Bronchial epithelial cell (primary cell): ENCODE measurements around the gene SMAD3. TPM values are rescaled to one million over a fixed set of nuclear protein-coding genes. Genes with fewer than 3 reads are reported as not detected.

Source experiments
- DNase-seq: peaks from one replicate; pipeline ENCODE4 v3.0.0-alpha.2; 2010; ENCODE audit warnings: low read depth
- FAIRE-seq: peaks from 2 replicates; lab custom pipeline; 2011; peaks lifted over from hg19 to GRCh38; lab: Jason Lieb, UNC
- H3K27me3 ChIP-seq: 2 replicates; pipeline ENCODE4 v1.5.1; 2011; ENCODE audit warnings: low read length; ENCODE audit not compliant: control insufficient read depth, insufficient read depth
- H3K36me3 ChIP-seq: 2 replicates; pipeline ENCODE4 v1.5.1; 2011; ENCODE audit warnings: low read length; ENCODE audit not compliant: control insufficient read depth, insufficient read depth
- H3K4me3 ChIP-seq: 2 replicates; pipeline ENCODE4 v1.5.1; 2011; ENCODE audit warnings: mild to moderate bottlenecking, low read depth, low read length, control low read depth
- total RNA-seq: library from RNA; depleted of rRNA; stranded (reverse); fragments of >200 nt; gene quantifications from 2 replicates; pipeline ENCODE4 v1.2.1, GENCODE V29; 2014
- TF ChIP-seq, protein P1 (sequence below): IDR thresholded peaks from 2 replicates; pipeline ENCODE4 v1.5.1; 2011; ENCODE audit warnings: mild to moderate bottlenecking, moderate library complexity, low read length, control low read depth, inconsistent platforms; ENCODE audit not compliant: insufficient read depth, severe bottlenecking

Gene SMAD3
- total RNA-seq, 1 donor from 2014 or later: 9.5 TPM

DNA sequence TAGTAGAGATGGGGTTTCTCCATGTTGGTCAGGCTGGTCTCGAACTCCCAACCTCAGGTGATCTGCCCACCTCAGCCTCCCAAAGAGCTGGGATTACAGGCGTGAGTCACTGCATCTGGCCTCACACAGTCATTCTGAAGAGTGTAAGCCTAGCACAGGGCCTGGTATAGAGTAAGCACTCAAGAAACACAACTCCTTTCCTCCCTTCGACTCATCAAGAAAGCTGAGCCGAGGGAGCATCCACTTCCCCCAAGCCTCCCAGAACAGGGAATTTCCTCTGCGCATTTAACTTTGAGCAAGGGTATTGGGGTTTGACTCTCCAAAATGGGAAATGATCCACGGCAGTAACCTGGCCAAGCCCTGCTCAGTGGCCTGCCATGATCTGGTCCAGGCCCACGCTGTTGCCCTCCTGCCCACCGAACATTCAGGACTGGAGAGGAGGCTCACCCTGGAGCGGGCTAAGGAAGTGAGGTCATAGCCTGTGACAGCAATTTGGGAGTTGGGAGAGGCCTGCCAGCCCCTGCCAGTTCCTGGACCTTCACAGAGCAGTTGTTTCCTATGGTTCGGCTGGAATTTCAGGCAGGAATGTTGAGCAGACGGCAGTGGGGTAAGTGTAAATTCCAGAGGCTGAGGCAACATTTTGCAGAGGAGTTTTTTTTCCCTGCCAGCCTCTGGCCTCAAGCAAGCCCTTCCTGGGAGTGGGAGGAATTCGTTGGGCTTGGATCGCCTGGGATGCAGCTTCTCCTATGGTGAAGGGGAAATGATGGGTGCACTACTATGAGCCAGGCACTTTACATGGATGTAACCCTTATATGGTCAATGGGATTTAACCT, 21.2 kb upstream of the SMAD3 start:
- peak; percentile 69 for DNase-seq
- no peaks in the 10 kb centered on the region for H3K36me3 ChIP-seq
- no peaks in the 10 kb centered on the region for H3K27me3 ChIP-seq
- no peak for FAIRE-seq
- TF ChIP-seq, protein P1, sequence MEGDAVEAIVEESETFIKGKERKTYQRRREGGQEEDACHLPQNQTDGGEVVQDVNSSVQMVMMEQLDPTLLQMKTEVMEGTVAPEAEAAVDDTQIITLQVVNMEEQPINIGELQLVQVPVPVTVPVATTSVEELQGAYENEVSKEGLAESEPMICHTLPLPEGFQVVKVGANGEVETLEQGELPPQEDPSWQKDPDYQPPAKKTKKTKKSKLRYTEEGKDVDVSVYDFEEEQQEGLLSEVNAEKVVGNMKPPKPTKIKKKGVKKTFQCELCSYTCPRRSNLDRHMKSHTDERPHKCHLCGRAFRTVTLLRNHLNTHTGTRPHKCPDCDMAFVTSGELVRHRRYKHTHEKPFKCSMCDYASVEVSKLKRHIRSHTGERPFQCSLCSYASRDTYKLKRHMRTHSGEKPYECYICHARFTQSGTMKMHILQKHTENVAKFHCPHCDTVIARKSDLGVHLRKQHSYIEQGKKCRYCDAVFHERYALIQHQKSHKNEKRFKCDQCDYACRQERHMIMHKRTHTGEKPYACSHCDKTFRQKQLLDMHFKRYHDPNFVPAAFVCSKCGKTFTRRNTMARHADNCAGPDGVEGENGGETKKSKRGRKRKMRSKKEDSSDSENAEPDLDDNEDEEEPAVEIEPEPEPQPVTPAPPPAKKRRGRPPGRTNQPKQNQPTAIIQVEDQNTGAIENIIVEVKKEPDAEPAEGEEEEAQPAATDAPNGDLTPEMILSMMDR: no peak
- H3K4me3 ChIP-seq: no peak overlapping the region

DNA sequence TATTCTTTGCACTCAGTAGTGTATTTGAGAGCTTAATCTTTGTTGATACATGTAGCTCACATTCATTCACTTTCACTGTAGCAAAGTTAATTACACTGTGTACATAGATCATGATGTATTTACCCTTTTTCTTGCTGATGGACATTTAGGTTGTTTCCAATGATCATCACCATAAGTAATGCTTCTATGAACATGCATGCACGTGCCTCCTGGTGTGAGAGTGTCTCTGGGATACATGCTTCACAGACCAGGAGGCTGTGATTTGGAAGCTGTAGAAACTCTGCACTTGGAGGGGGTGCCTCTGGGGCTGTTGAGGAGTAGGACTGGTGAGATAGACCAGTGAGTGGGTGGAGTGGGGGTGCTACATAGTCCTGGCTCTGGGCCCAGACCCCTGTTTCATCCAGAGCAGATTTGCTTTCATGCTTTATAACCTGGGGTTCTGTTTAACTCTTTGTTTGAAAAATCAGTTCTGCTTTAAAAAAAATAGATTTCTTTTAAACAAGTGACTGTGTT, 18.2 kb upstream of the SMAD3 start:
- H3K27me3 ChIP-seq: no peaks in the 10 kb centered on the region
- DNase-seq (no peak), FAIRE-seq (no peak)
- no peak overlapping the region for H3K4me3 ChIP-seq
- TF ChIP-seq, protein P1: no peak
- H3K36me3 ChIP-seq: no peaks in the 10 kb centered on the region

DNA sequence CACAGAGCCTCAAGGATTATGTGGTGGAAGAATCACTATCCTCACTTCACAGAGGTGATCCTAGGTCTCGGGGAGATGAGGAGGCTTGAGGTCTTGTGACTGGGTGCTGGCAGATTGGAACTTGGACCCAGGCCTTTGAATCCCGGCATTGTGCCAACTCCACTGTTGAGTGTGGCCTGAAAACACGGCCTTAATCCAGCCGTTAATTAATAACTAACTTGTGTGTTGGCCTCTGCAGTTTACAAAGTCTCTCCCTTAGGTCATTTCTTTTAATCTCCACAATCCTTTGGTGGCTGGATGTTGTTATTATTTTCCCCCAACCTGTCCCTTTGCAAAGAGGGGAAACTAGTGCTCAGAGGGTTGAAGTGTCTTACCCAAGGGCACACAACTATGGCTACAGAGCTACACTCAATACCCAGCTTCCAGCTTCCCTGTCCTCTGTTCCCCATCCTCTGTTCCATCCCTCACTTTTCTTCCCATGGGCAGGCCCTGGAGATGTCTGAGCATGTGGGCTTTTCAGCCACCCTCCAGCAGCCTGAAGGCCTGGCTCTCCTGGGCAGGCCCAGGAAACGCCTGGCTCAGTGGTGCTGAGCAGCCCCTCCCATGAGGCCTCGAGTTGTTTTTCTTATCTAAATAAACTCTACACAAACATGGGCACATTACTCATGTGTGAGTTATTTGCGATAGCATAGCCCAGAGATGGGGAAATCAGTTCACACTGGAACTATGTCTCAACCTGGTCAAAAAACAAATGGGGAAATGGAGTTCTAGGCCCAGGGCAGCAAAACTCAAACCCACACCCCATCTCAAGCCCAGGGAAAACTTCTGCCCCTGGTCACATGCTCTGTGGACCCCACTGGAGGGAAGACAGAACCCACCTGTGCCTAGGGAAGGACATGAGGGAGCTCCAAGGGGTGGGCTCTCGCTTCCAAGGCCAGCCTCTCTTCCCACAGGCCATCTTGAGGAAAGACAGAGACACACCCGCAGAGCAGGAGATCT, 16.8 kb upstream of the SMAD3 start:
- Histone ChIP-seq H3K36me3 (no peaks in the 10 kb centered on the region), H3K27me3 (no peaks in the 10 kb centered on the region), H3K4me3 (no peak overlapping the region)
- FAIRE-seq: peak; percentile 83
- peak; percentile 97 for DNase-seq
- TF ChIP-seq, protein P1: no peak

DNA sequence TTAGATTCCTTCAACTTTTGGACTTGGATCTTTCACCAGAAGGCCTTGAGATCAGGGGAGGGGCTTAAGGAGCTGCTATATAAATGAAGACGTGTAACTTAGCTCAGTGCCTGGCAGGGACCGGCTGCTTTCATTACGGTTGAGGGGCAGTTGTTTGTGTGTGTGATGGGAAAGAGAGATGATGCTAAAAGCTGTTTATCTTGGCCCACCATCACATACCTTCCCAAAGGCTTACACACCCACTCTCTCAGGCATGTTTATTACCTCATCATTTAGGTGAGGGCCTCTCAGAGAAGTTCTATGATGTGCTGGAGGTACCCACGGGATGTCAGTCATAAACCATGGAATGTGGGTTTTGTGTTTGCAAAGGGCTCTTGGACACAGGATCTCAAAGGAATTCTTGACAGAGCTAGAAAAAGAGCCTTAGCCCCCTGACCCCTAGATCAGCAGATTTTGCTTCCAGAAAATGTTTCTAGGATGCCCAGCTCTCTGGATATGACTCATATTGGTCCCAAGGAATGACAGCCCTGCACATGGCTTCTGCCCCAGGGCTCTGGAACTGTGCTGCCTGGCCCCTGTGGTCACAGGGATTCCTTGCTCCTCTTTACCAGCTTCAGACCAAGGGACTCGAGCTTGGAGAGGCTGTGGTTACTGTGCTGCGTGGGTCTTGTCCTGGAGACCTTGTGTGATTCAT, 15.9 kb upstream of the SMAD3 start:
- peak; percentile 93 for DNase-seq
- FAIRE-seq: no peak

DNA sequence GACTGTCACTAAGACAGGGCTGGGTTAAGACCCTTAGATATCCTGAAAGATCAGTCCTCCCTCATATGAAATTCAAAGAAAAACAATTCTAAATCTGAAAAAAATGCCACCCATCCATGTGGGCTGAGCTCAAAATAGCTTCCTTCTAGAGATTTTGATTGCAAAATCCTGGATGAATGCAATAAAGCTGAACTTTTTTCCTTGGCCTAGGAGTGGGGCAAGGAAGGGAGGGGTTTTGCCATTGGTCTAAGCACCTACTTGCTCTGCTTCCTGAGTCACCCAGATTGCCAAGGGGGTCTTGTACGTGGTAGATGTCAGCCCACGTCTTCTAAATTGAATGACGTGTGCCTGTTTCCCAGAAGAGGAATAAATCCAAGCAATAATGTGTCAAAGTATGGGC, 15.3 kb upstream of the SMAD3 start:
- Histone ChIP-seq H3K4me3 (no peak overlapping the region), H3K27me3 (no peaks in the 10 kb centered on the region), H3K36me3 (no peaks in the 10 kb centered on the region)
- DNase-seq (peak; percentile 95), FAIRE-seq (no peak)
- TF ChIP-seq, protein P1: no peak

More for the DNA sequence above, 15.9 kb upstream of the SMAD3 start:
- Histone ChIP-seq H3K36me3 (no peaks in the 10 kb centered on the region), H3K4me3 (no peak overlapping the region), H3K27me3 (no peaks in the 10 kb centered on the region)
- TF ChIP-seq, protein P1: no peak
